Esophagus muscularis mucosa (tissue), 4 donors: ENCODE measurements around the gene HELZ. TPM values are rescaled to one million over a fixed set of nuclear protein-coding genes. Genes with fewer than 3 reads are reported as not detected.
"Not testable (repeated sequence)": the region's sequence is repeated elsewhere in the genome, so short reads cannot be mapped to it uniquely, and the experiment has no call there.

Source experiments
- DNase-seq: peaks from one replicate; pipeline ENCODE4 v3.0.0-alpha.2; 2017; ENCODE audit errors: extremely low spot score
- H3K27ac ChIP-seq, 4 donors: fragments of 200-600 bp; sonication (generic); replicated peaks in 1 of 4; 1 replicate in 3 of 4; 2 replicates in 1 of 4; pipeline ENCODE4 v1.5.1; 2016 to 2019; ENCODE audit warnings: mild to moderate bottlenecking in 1 of 4
- H3K27me3 ChIP-seq, 4 donors: fragments of 200-600 bp; sonication (generic); one replicate each; pipeline versions ENCODE4 v1.5.1 to v1.6.0; 2016 to 2019
- H3K36me3 ChIP-seq, 4 donors: fragments of 200-600 bp; sonication (generic); one replicate each; pipeline ENCODE4 v1.5.1; 2016 to 2019
- H3K4me1 ChIP-seq, 4 donors: fragments of 200-600 bp; sonication (generic); one replicate each; pipeline ENCODE4 v1.5.1; 2016 to 2019
- H3K4me3 ChIP-seq, 4 donors: fragments of 200-600 bp; sonication (generic); 1 replicate in 2 of 4; 2 replicates in 2 of 4; pipeline ENCODE4 v1.5.1; 2016 to 2019; ENCODE audit warnings: mild to moderate bottlenecking in 4 of 4, moderate library complexity in 1 of 4
- H3K9me3 ChIP-seq, 4 donors: fragments of 200-600 bp; sonication (generic); 1 replicate in 3 of 4; 2 replicates in 1 of 4; pipeline ENCODE4 v1.5.1; 2016 to 2019
- CTCF ChIP-seq, 3 experiments: fragments of 200-600 bp in 2 of 3; fragments of 450-650 bp in 1 of 3; sonication (generic) in 2 of 3; IDR thresholded peaks; one replicate each; pipeline ENCODE4 v1.5.1; 2017 to 2019; ENCODE audit warnings: antibody characterized with exemption in 3 of 3, mild to moderate bottlenecking in 2 of 3, moderate library complexity in 1 of 3
- EP300 ChIP-seq: sonication (generic); formaldehyde crosslinking; IDR thresholded peaks from one replicate; pipeline ENCODE4 v1.6.1; 2017; ENCODE audit warnings: antibody characterized with exemption
- POLR2A ChIP-seq: fragments of 450-650 bp; IDR thresholded peaks from one replicate; pipeline ENCODE4 v1.6.1; 2017; ENCODE audit warnings: antibody characterized with exemption, moderate library complexity, mild to moderate bottlenecking, low read depth
- POLR2AphosphoS5 ChIP-seq, 2 donors: sonication (generic); formaldehyde crosslinking; IDR thresholded peaks; one replicate each; pipeline ENCODE4 v1.6.1; 2017; ENCODE audit warnings: antibody characterized with exemption in 2 of 2
- WGBS: methylation state at CpG from one replicate; pipeline ENCODE4 v1.1.5; 2018; 5-methylcytosine and 5-hydroxymethylcytosine counted together
- intact Hi-C: fragments of 100-400 bp; cut with DNase I; formaldehyde crosslinking; loops from one replicate; pipeline ENCODE4 v1.15.1; 2023
- total RNA-seq, 4 donors: library from RNA; depleted of rRNA; stranded (reverse); fragments of >200 nt; gene quantifications; one replicate each; pipeline versions ENCODE4 v1.1.0 to v1.2.1, GENCODE V29; 2016

HELZ gene
- total RNA-seq, 4 donors from 2014 or later = 35.0 to 62.3 (median 45.8) TPM

DNA sequence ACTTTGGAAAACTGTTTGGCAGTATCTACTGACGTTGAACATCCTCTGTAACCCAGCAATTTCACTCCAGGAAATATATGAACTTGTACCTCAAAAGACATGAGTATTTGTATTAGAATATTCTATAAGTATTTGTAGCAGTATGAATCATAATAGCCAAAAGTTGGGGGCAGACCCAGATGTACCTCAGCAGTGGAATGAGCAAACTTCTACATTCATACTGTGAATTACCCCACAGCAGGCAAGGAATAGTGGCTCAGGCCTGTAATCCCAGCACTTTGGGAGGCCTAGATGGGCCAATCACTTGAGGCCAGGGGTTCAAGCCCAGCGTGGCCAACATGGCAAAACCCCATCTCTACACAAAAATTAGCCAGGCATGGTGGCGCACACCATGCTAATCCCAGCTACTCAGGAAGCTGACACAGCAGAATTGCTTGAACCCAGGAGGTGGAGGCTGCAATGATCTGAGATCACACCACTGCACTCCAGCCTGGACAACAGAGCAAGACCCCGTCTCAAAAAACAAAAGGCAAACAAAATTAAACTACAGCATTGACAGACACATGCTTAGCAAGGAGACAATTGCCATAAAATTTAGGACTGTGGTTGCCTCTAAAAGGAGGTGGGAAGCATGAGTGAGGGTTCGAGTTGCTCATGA is 11.2 kb upstream of the HELZ start:
- Histone ChIP-seq H3K4me1 (peaks cover 0 to 17% (median 5%) of the 10 kb centered on the region in 4 donors), H3K9me3 (no peaks in the 10 kb centered on the region), H3K27ac (no peak overlapping the region), H3K27me3 (no peaks in the 10 kb centered on the region), H3K4me3 (no peak overlapping the region), H3K36me3 (no peaks in the 10 kb centered on the region)
- intact Hi-C loops = no loop called here
- DNase-seq = no peak
- 96% methylated on average over 5 of the region's 5 CpGs for WGBS
- TF ChIP-seq CTCF (IDR thresholded peaks at IDR 0.05) (no peak), POLR2AphosphoS5 (IDR thresholded peaks at IDR 0.05) (no peak), EP300 (no peak), POLR2A (no peak)

DNA sequence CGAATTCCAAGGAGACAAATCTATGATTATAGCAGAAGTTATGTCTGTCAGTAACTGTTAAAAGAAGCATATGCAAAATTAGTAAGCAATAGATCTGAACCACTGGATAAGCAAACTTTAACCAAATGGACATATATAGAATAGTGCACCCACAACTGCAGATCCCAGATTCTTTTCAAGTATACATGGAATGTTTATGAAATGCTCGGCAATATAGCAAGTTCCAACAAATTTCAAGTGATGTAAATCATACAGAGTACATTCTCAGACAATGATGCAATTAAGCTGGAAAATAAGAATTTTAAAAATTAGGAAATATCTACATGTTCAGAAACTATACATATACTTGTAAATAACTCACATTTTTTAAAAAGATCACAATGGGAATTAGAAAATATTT is 8.4 kb upstream of the HELZ start:
- TF ChIP-seq CTCF (IDR thresholded peaks at IDR 0.05) (no peak), POLR2A (no peak), EP300 (no peak), POLR2AphosphoS5 (IDR thresholded peaks at IDR 0.05) (no peak)
- no peaks in the 10 kb centered on the region for H3K9me3 ChIP-seq
- H3K4me1 ChIP-seq = no peaks in the 10 kb centered on the region
- no peak for DNase-seq
- intact Hi-C loops = no loop called here
- 61% methylated on average over 2 of the region's 2 CpGs for WGBS
- H3K4me3 ChIP-seq = no peak overlapping the region
- H3K36me3 ChIP-seq = no peaks in the 10 kb centered on the region
- no peak overlapping the region for H3K27ac ChIP-seq
- no peaks in the 10 kb centered on the region for H3K27me3 ChIP-seq

DNA sequence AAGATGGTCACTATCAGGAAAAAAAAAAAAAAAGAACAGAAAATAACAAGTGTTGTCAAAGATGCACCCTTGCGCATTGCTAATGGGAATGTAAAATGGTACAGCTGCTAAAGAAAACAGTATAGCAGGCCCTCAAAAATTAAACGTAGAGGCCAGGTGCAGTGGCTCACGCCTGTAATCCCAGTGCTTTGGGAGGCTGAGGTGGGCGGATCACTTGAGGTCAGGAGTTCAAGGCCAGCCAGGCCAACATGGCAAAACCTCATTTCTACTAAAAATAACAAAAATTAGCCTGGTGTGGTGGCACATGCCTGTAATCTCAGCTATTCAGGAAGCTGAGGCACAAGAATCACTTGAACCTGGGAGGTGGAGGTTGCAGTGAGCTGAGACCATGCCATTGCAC is 6.6 kb upstream of the HELZ start:
- WGBS = 76% methylated on average over 4 of the region's 4 CpGs
- DNase-seq, intact Hi-C loops: not testable (repeated sequence)

GRCh38 chr17:67248291-67248690 is 3.3 kb upstream of the HELZ start:
- 87% methylated on average over 6 of the region's 6 CpGs for WGBS
- Histone ChIP-seq H3K27ac (no peak overlapping the region), H3K4me1 (peaks cover 10 to 24% (median 22%) of the 10 kb centered on the region in 4 donors), H3K27me3 (no peaks in the 10 kb centered on the region), H3K9me3 (no peaks in the 10 kb centered on the region), H3K36me3 (no peaks in the 10 kb centered on the region), H3K4me3 (no peak overlapping the region)
- intact Hi-C loops = loop anchor here (10.0 kb wide), 1 partner anchor 117 kb away; the partner anchor contains the start of gene PSMD12
- no peak for DNase-seq
- TF ChIP-seq POLR2A (no peak), CTCF (IDR thresholded peaks at IDR 0.05) (no peak)

More for the DNA sequence above, 6.6 kb upstream of the HELZ start:
- not testable (repeated sequence) for H3K4me3 ChIP-seq, H3K9me3 ChIP-seq, H3K4me1 ChIP-seq, H3K36me3 ChIP-seq, H3K27ac ChIP-seq, H3K27me3 ChIP-seq

GRCh38 chr17:67247416-67247900 is 2.5 kb upstream of the HELZ start:
- intact Hi-C loops = loop anchor here (10.0 kb wide), 1 partner anchor 117 kb away; the partner anchor contains the start of gene PSMD12
- no peak for DNase-seq
- 97% methylated on average over 12 of the region's 12 CpGs for WGBS
- Histone ChIP-seq H3K9me3 (no peaks in the 10 kb centered on the region), H3K27me3 (no peaks in the 10 kb centered on the region), H3K27ac (no peak overlapping the region), H3K36me3 (no peaks in the 10 kb centered on the region), H3K4me1 (peaks cover 18 to 32% (median 30%) of the 10 kb centered on the region in 4 donors), H3K4me3 (no peak overlapping the region)
- no peak for TF ChIP-seq POLR2AphosphoS5 (IDR thresholded peaks at IDR 0.05)
- no peak for TF ChIP-seq POLR2A
- TF ChIP-seq CTCF (IDR thresholded peaks at IDR 0.05) = no peak
- TF ChIP-seq EP300 = no peak
